Endodermal cell (in vitro differentiated cells): Measurements from ENCODE around the gene RPP25. TPM values are rescaled to one million over a fixed set of nuclear protein-coding genes. Genes with fewer than 3 reads are reported as not detected.
A peak's percentile ranks its signal among the peaks of the same experiment; 100 is the strongest.

Experiments
- DNase-seq: peaks from one replicate; pipeline ENCODE4 v3.0.0-alpha.2; 2017
- H3K27ac ChIP-seq: 2 replicates; pipeline ENCODE4 v1.5.1; 2013; ENCODE audit warnings: mild to moderate bottlenecking, low read depth, low read length, moderate library complexity
- H3K27me3 ChIP-seq: 2 replicates; pipeline ENCODE4 v1.6.1; 2013; ENCODE audit warnings: mild to moderate bottlenecking, low read length, moderate library complexity; ENCODE audit not compliant: insufficient read depth, control insufficient read depth, poor library complexity, severe bottlenecking
- H3K36me3 ChIP-seq: 2 replicates; pipeline ENCODE4 v1.7.0; 2013; ENCODE audit warnings: mild to moderate bottlenecking, low read length, moderate library complexity; ENCODE audit not compliant: control insufficient read depth, insufficient read depth
- H3K4me1 ChIP-seq: one replicate; pipeline ENCODE4 v1.7.0; 2013; ENCODE audit warnings: low read length; ENCODE audit not compliant: control insufficient read depth, insufficient read depth
- H3K4me3 ChIP-seq: 2 replicates; pipeline ENCODE4 v1.5.1; 2013; ENCODE audit warnings: mild to moderate bottlenecking, low read length, moderate library complexity
- H3K9ac ChIP-seq: 2 replicates; pipeline ENCODE4 v1.6.1; 2013; ENCODE audit warnings: mild to moderate bottlenecking, low read length, moderate library complexity; ENCODE audit not compliant: poor library complexity, severe bottlenecking; ENCODE audit errors: extremely low read depth
- H3K9me3 ChIP-seq: 2 replicates; pipeline ENCODE4 v1.6.1; 2013; ENCODE audit warnings: mild to moderate bottlenecking, low read length, moderate library complexity; ENCODE audit not compliant: control insufficient read depth
- H3K27ac Mint-ChIP-seq: 2 replicates; pipeline ENCODE4 v1.8.0; 2020; ENCODE audit warnings: mixed read lengths
- H3K27me3 Mint-ChIP-seq: 2 replicates; pipeline ENCODE4 v1.8.0; 2021; ENCODE audit warnings: mild to moderate bottlenecking, mixed read lengths; ENCODE audit not compliant: insufficient read depth
- H3K36me3 Mint-ChIP-seq: 2 replicates; pipeline ENCODE4 v1.8.0; 2020; ENCODE audit warnings: low read depth, mixed read lengths
- H3K4me1 Mint-ChIP-seq: 2 replicates; pipeline ENCODE4 v1.8.0; 2020; ENCODE audit warnings: mixed read lengths
- H3K4me3 Mint-ChIP-seq: 2 replicates; pipeline ENCODE4 v1.8.0; 2020; ENCODE audit warnings: mild to moderate bottlenecking, moderate library complexity, mixed read lengths
- H3K9me3 Mint-ChIP-seq: 2 replicates; pipeline ENCODE4 v1.8.0; 2020; ENCODE audit warnings: mild to moderate bottlenecking, mixed read lengths
- WGBS, 2 experiments: methylation state at CpG; one replicate each; pipeline versions ENCODE4 v1.1.5 to v1.1.7; 2013; ENCODE audit warnings: missing lambda C conversion rate in 2 of 2, mixed read lengths in 1 of 2; ENCODE audit not compliant: insufficient coverage in 1 of 2, insufficient read length in 1 of 2; 5-methylcytosine and 5-hydroxymethylcytosine counted together
- total RNA-seq, 2 donors: library from RNA; stranded (reverse); fragmentation: NEBNext Ultra II Directional in 1 of 2; extraction: Animal tissue kit (Norgen Biotek cat#: 25700) in 1 of 2; gene quantifications; 2 replicates in 1 of 2; 3 replicates in 1 of 2; pipeline ENCODE4 v1.2.1, GENCODE V29; 2021
- TF ChIP-seq, protein P1 (sequence below): fragments of 200-600 bp; sonication (generic); conservative IDR thresholded peaks from 2 replicates; pipeline ENCODE4 v1.5.0; 2021; ENCODE audit warnings: antibody characterized with exemption, mild to moderate bottlenecking

Gene RPP25
- total RNA-seq, 2 donors from 2014 or later: 4.6 to 9.9 TPM

DNA sequence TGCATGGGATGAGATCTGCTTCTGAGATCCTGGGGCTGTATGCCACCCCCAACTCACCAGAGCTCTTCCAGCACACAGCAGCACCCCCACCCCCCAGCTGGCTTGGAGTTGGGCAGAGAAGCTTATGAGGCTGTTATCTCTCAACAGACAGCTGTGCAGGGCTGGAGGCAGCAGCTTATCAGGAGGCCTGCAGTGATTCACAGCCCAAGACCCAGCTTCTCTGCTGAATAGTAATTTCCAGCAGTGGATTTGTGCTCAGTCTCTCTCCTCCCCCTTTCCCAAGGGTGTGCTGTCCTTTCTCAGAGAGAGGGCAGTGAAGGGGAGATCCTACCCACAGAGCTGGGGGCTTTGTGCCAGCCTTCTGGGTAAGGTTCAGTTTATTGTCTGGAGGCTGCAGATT is 2.1 kb downstream of the RPP25 start:
- no peak overlapping the region for H3K27ac Mint-ChIP-seq
- no peak overlapping the region for H3K27ac ChIP-seq

DNA sequence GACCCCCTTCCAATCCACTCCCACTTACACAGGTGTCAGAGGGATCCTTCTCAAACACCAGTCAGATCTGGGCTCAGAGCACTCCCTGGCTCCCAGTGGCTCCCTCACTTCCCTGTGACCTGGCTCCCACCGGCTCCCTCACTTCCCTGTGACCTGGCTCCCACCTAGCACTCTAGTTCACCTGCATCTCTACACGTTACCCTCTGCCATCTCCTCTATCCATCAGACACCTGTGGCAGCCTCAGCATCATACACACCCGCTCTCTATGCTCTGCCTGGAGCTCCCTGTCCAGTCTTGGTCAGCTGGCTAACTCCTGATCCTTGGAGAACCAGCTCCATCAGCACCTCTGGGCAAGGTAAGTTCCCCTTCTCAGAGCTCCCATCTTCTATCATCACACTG is 5.6 kb downstream of the RPP25 start:
- DNase-seq: peak; percentile 47
- Mint-ChIP-seq H3K36me3 (no peaks in the 10 kb centered on the region), H3K9me3 (no peaks in the 10 kb centered on the region), H3K4me1 (peaks cover 31% of the 10 kb centered on the region), H3K27ac (peak overlapping the region; percentile 62), H3K4me3 (no peak overlapping the region), H3K27me3 (peaks cover 17% of the 10 kb centered on the region)
- H3K4me3 ChIP-seq: no peak overlapping the region
- TF ChIP-seq, protein P1, sequence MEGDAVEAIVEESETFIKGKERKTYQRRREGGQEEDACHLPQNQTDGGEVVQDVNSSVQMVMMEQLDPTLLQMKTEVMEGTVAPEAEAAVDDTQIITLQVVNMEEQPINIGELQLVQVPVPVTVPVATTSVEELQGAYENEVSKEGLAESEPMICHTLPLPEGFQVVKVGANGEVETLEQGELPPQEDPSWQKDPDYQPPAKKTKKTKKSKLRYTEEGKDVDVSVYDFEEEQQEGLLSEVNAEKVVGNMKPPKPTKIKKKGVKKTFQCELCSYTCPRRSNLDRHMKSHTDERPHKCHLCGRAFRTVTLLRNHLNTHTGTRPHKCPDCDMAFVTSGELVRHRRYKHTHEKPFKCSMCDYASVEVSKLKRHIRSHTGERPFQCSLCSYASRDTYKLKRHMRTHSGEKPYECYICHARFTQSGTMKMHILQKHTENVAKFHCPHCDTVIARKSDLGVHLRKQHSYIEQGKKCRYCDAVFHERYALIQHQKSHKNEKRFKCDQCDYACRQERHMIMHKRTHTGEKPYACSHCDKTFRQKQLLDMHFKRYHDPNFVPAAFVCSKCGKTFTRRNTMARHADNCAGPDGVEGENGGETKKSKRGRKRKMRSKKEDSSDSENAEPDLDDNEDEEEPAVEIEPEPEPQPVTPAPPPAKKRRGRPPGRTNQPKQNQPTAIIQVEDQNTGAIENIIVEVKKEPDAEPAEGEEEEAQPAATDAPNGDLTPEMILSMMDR: no peak
- H3K4me1 ChIP-seq: peaks cover 12% of the 10 kb centered on the region
- no peak overlapping the region for H3K27ac ChIP-seq
- 64 to 81% methylated on average over 3 of the region's 3 CpGs for WGBS, 2 experiments
- H3K36me3 ChIP-seq: no peaks in the 10 kb centered on the region
- H3K9ac ChIP-seq: no peak overlapping the region
- H3K9me3 ChIP-seq: no peaks in the 10 kb centered on the region
- H3K27me3 ChIP-seq: peaks cover 8% of the 10 kb centered on the region

More for the DNA sequence above, 2.1 kb downstream of the RPP25 start:
- H3K36me3 ChIP-seq: no peaks in the 10 kb centered on the region
- DNase-seq: peak; percentile 70
- H3K27me3 ChIP-seq: peaks cover 36% of the 10 kb centered on the region
- peak overlapping the region; percentile 63 for H3K4me3 Mint-ChIP-seq
- H3K4me1 Mint-ChIP-seq: peaks cover 36% of the 10 kb centered on the region
- peaks cover 12% of the 10 kb centered on the region for H3K4me1 ChIP-seq
- TF ChIP-seq, protein P1: no peak
- peaks cover 43% of the 10 kb centered on the region for H3K27me3 Mint-ChIP-seq
- no peaks in the 10 kb centered on the region for H3K36me3 Mint-ChIP-seq
- H3K9me3 Mint-ChIP-seq: no peaks in the 10 kb centered on the region
- no peak overlapping the region for H3K9ac ChIP-seq
- H3K9me3 ChIP-seq: no peaks in the 10 kb centered on the region
- peak overlapping the region; percentile 86 for H3K4me3 ChIP-seq

DNA sequence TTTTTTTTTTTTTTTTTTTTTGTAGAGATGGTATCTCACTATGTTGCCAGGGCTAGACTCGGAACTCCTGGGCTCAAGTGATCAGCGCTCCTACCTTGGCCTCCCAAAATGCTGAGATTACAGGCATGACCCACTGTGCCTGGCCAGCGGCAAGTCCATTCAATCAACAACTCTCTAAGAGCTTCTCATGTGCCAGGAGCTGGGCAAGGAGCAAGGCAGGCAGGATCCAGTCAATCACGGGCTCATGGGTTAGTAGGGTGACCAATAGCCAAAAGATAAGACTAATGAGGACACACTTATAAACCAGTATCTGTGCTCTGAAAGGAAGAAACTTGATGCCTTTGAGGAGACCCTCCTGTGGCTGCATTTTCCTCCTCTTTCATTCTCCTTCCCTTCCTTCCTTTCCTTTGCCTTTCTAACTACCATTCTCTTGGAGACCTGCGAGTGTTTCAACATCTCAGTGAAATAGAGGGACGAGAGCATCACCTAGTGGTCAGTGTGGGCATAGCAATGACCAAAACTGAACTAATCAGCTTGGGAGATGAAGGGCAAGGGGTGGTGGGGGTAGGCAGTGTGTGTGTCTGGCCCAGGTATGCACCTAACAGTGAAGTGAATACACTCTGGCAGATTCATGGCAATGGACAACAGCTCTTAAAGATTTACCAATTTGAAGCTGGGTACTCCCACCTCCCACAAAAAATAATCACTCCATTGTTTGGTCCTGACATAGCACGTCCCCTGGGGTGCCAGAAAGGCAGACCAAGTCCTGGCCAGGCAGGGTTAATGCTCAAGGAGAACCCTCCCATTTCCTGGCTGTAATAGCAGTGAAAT is 6.3 kb downstream of the RPP25 start:
- H3K4me3 ChIP-seq: no peak overlapping the region
- DNase-seq: peak; percentile 97
- TF ChIP-seq, protein P1: peak; percentile 97
- H3K27me3 Mint-ChIP-seq: peaks cover 10% of the 10 kb centered on the region
- peaks cover 10% of the 10 kb centered on the region for H3K4me1 ChIP-seq
- peaks cover 25% of the 10 kb centered on the region for H3K4me1 Mint-ChIP-seq
- peaks cover 1% of the 10 kb centered on the region for H3K27me3 ChIP-seq
- WGBS, 2 experiments: 47 to 55% methylated on average over 6 to 7 of the region's 7 CpGs
- H3K9ac ChIP-seq: no peak overlapping the region
- H3K9me3 ChIP-seq: no peaks in the 10 kb centered on the region
- H3K27ac ChIP-seq: no peak overlapping the region
- H3K36me3 Mint-ChIP-seq: no peaks in the 10 kb centered on the region
- peak overlapping the region; percentile 62 for H3K27ac Mint-ChIP-seq
- H3K4me3 Mint-ChIP-seq: no peak overlapping the region
- no peaks in the 10 kb centered on the region for H3K9me3 Mint-ChIP-seq
- no peaks in the 10 kb centered on the region for H3K36me3 ChIP-seq
